HG03558 (cell line): ENCODE data around the gene TMBIM1.
A peak's percentile ranks its signal among the peaks of the same experiment; 100 is the strongest.

Experiments used
- ATAC-seq: cut with Tn5 transposase; IDR thresholded peaks from one replicate; pipeline ENCODE4 v1.9.1; 2021; ENCODE audit warnings: moderate number of reproducible peaks; ENCODE audit not compliant: unreplicated experiment; ENCODE audit errors: extremely low read depth

TMBIM1 gene

DNA sequence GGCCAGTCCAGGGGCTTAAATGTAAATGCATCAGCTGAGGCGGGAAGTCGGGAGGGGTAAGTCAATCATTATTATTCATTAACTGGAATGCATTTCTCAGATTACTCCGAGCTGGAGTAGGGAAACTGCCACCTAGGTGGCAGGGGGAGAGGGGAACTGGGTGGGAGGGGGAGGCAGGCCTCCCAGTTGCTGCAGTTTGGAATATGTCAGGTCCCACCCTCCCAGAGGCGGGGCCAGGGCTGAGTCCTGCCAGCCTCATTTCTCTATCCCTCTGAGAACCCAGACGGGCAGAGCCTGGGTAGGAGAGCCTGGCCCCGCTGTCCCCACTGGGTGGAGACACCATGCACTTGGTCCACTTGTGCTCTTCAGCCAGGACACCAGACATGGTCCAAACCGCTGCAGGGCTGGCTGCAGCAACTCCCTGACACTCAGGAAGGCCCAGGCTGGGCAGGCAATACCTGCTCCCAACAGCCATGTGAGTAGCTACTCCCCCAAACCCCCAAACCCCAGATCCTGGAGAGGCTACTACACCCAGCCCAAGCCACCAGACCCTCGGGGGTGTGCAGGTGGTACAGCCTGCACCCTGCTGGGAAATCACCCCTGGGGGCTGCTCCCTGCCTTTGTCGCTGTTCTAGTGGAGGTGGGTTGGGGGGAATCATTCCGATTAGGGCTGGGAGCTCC, 31.4 kb downstream of the TMBIM1 start, which contains the start of gene GPBAR1:
TSS of gene GPBAR1 (plus strand) at position 274 of the 681 bp plus-strand sequence. CDS start 1,710 bp downstream, outside the sequence.
- no peak for ATAC-seq

DNA sequence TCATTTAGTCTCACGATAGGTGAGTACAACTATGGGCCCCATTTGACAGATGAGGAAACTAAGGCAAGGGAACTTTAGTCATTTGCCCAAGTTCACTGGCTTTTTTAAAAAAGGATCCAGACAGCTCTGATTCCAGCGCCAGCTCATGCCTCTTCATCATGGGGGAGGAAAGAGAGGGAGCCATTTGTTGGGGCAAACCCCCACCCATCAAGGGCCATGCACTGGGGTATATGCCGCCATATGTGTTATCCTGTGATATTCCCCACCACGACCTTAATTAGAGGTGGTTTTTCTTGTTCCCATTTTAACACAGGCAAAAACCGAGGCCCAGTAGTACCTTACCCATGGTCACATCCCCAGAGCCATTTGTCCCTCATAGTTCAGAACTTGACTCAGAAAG, 32.1 kb downstream of the TMBIM1 start:
- no peak for ATAC-seq

GRCh38 chr2:218259099-218259961, 33.0 kb downstream of the TMBIM1 start:
- ATAC-seq = no peak

- peak; percentile 63 for ATAC-seq
Measured at GRCh38 chr2:218257390-218257981, 34.8 kb downstream of the TMBIM1 start.

DNA sequence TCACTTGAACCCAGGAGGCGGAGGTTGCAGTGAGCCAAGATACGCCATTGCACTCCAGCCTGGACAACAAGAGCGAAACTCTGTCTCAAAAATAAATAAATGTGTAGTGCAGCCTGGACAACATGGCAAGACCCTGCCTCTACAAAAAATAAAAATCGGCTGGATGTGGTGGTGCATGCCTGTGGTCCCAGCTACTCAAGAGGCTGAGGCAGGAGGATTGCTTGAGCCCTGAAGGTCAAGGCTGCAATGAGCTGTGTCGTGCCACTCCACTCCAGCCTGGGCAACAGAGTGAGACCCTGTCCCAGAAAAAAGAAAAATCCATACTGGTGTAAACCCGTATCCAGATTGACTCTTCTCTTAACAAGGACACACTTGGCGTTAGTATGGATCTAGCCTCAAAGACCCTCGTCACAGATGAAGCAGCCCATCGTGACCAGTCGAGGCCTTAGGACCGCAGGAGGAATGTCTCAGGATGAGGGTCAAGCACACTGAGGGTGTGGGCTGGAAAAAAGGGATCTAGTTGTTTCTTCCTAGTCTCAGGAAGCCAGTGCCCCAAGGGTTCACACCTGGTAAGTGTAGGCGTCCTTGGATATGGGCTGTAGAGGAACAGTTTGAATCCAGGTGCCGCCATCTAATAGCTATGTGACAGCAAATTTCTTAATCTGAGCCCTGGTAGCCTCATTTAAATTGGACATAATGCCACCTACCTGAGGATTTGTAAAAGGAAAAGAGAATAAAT, 35.5 kb downstream of the TMBIM1 start:
- no peak for ATAC-seq

- no peak for ATAC-seq
Measured at GRCh38 chr2:218255446-218255845, 36.9 kb downstream of the TMBIM1 start.

DNA sequence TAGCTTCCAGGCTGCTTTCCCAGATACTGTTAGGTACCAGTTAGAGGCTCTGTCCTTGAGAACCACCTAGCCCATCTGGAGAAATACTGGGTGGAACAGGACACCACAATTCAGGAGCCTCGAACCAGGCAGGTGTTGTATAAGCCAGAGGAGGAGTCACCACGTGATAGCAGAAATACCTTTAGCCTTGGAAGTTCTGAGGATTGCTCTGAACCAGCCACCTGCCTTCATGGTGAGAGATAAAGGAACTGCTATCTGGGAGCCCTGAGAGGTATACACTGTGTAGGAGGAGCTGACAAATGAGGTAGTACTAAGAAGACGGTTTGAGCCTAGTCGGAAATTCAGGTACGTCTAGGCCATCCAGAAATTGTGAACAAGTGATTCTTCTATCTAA, 39.1 kb downstream of the TMBIM1 start:
- no peak for ATAC-seq

GRCh38 chr2:218252509-218253231, 39.6 kb downstream of the TMBIM1 start:
- ATAC-seq = no peak

DNA sequence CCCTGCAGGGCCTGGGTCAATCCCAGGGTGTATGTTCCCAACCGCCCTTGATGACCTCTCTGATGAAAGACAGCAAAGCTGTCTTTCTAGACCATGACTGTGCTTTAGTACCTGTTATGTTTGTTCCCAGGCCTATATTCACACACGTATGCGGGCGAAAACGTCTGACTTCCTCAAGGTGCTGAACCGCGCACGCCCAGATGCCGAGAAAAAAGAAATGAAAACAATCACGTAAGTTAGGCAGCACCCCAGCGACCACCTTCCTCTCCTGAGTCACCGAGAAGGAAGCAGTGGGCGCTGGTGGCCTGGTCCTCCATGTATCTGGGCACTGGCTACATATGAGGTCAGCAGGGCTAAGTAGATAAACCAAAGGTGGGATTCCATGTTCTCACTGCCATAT, 42.6 kb downstream of the TMBIM1 start:
- ATAC-seq = no peak

GRCh38 chr2:218245214-218245613, 47.1 kb downstream of the TMBIM1 start:
- ATAC-seq = no peak

GRCh38 chr2:218244665-218245064, 47.6 kb downstream of the TMBIM1 start:
- ATAC-seq = no peak

GRCh38 chr2:218244204-218244603, 48.1 kb downstream of the TMBIM1 start:
- no peak for ATAC-seq

DNA sequence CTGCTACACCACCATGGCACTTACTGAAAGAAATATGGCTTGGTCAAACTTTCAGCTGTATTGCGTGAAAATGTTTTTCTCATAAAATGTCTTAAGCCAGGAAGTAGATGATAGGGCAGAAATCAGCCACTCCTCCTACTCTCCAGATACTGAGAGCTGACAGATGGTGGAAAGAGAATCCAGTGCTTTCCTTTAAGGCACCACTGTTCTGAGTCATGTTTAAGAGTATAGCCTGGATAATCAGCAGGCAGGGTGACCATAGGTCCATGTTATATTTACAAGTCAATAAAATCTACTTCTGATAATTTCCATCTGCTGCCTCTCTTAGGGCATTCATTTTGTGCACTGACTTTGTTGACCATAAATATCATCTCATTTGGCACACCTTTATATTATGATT, 53.4 kb downstream of the TMBIM1 start:
- ATAC-seq = no peak

GRCh38 chr2:218236829-218237228, 55.5 kb downstream of the TMBIM1 start:
- no peak for ATAC-seq

- ATAC-seq = no peak
Measured at GRCh38 chr2:218235017-218235416, 57.3 kb downstream of the TMBIM1 start.

DNA sequence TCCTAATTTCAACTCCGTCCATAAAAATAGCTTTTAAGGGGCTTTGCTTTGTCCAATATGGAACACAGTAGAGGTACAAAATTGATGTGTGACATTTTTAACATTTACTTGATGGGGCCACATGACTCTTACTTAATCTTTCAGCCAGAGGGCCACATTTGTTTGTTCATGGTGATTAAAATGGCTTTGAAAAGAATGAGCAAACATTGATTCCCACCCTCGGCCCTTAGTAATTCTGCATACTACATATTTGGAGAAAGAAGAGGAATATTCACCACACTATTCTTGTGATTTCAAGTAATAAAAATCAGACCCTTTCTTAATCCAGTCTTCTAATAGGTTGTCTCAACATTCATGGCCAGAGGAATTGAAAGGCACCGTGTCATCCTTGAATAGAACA, 57.8 kb downstream of the TMBIM1 start:
- no peak for ATAC-seq

GRCh38 chr2:218233543-218233942, 58.8 kb downstream of the TMBIM1 start:
- no peak for ATAC-seq

GRCh38 chr2:218230882-218231281, 61.4 kb downstream of the TMBIM1 start:
- peak; percentile 50 for ATAC-seq

GRCh38 chr2:218229851-218230250, 62.5 kb downstream of the TMBIM1 start:
- ATAC-seq = no peak

DNA sequence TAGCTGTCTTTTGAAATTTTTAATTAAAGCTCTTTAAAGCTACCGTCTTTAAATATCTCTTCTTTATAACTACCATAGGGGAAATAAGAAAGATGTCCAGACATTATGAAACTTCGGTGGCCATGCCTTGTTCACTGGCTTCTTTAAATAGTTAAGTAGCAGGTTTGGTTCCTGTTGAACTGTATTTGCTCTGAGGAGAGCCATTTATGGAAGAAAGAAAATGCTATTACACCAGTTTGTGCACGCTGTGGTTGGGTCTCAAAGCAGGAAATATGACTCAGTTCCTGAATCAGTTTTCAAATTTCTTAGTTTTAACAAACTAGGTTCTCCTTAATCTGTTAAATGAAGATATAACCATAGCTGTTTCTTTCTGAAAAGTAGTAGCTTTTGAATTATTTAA, 63.1 kb downstream of the TMBIM1 start:
- peak; percentile 84 for ATAC-seq
